Measurements from ENCODE around the gene NFKBIA.

DNA sequence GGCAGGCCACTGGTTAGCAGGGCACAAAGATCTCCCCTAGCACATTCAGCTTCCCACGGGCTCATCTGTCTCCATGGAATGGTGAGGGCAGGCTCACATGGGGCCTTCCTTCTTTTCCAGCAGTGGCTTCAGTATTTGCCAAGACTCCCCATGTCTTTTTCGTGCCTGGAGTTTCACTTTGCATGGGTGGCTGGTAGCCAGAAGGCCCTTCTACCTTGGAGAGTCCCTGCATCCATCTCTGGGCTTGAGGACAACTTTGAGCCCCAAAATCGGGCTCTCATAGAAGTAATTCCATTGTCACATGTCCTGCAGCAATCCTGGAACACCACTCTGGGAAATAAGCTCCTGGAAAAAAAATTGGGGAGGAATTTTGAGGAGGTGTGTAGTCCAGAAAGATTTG, 42.1 kb downstream of the NFKBIA start:
- TF ChIP-seq, protein P1, sequence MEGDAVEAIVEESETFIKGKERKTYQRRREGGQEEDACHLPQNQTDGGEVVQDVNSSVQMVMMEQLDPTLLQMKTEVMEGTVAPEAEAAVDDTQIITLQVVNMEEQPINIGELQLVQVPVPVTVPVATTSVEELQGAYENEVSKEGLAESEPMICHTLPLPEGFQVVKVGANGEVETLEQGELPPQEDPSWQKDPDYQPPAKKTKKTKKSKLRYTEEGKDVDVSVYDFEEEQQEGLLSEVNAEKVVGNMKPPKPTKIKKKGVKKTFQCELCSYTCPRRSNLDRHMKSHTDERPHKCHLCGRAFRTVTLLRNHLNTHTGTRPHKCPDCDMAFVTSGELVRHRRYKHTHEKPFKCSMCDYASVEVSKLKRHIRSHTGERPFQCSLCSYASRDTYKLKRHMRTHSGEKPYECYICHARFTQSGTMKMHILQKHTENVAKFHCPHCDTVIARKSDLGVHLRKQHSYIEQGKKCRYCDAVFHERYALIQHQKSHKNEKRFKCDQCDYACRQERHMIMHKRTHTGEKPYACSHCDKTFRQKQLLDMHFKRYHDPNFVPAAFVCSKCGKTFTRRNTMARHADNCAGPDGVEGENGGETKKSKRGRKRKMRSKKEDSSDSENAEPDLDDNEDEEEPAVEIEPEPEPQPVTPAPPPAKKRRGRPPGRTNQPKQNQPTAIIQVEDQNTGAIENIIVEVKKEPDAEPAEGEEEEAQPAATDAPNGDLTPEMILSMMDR (optimal IDR thresholded peaks at IDR 0.05 in 1 of 3, IDR thresholded peaks at IDR 0.05 in 1 of 3, conservative IDR thresholded peaks at IDR 0.05 in 1 of 3; ENCODE audit: extremely low read depth in 1 of 3, insufficient read depth in 2 of 3, low read length in 3 of 3), result no peak
- no peak for TF ChIP-seq EZH2 (IDR thresholded peaks at IDR 0.05; ENCODE audit: low read length)

Data from keratinocyte (primary cell).